Osteoblast (primary cell): ENCODE measurements around the gene ALDH1A1. TPM values are rescaled to one million over a fixed set of nuclear protein-coding genes. Genes with fewer than 3 reads are reported as not detected.

Experiments
- DNase-seq: peaks from one replicate; pipeline ENCODE4 v3.0.0; 2011; ENCODE audit warnings: low spot score, mixed read lengths; ENCODE audit not compliant: insufficient read length; ENCODE audit errors: missing footprints
- H2AFZ ChIP-seq: 2 replicates; pipeline ENCODE4 v1.6.0; 2011; ENCODE audit warnings: mild to moderate bottlenecking, low read length
- H3K27ac ChIP-seq: 2 replicates; pipeline ENCODE4 v1.5.1; 2011; ENCODE audit warnings: mild to moderate bottlenecking, low read depth, low read length, moderate library complexity
- H3K27me3 ChIP-seq: 2 replicates; pipeline ENCODE4 v1.6.0; 2012; ENCODE audit warnings: mild to moderate bottlenecking, control low read depth, inconsistent platforms, low read length, moderate library complexity; ENCODE audit not compliant: insufficient read depth
- H3K36me3 ChIP-seq: 2 replicates; pipeline ENCODE4 v1.5.1; 2011; ENCODE audit warnings: mild to moderate bottlenecking, low read length, control low read depth, moderate library complexity; ENCODE audit not compliant: insufficient read depth
- H3K4me1 ChIP-seq: 2 replicates; pipeline ENCODE4 v1.5.1; 2011; ENCODE audit warnings: mild to moderate bottlenecking, low read length, control low read depth, moderate library complexity; ENCODE audit not compliant: insufficient read depth
- H3K4me2 ChIP-seq: 2 replicates; pipeline ENCODE4 v1.6.0; 2011; ENCODE audit warnings: mild to moderate bottlenecking, low read length; ENCODE audit not compliant: insufficient read depth
- H3K4me3 ChIP-seq: fragments of 200-600 bp; sonication (generic); 3 replicates; pipeline ENCODE4 v1.5.1; 2012; ENCODE audit warnings: mild to moderate bottlenecking, low read length, inconsistent platforms; ENCODE audit not compliant: insufficient read depth
- H3K79me2 ChIP-seq: 2 replicates; pipeline ENCODE4 v1.6.0; 2012; ENCODE audit warnings: mild to moderate bottlenecking, low read length, control low read depth, inconsistent platforms; ENCODE audit not compliant: insufficient read depth
- H3K9me3 ChIP-seq: 2 replicates; pipeline ENCODE4 v1.5.1; 2011; ENCODE audit warnings: low read depth, low read length, control low read depth
- H4K20me1 ChIP-seq: 2 replicates; pipeline ENCODE4 v1.6.0; 2012; ENCODE audit warnings: mild to moderate bottlenecking, low read length, control low read depth; ENCODE audit not compliant: insufficient read depth
- CTCF ChIP-seq: IDR thresholded peaks from 2 replicates; pipeline ENCODE4 v1.5.1; 2011; ENCODE audit warnings: mild to moderate bottlenecking, low read depth, low read length, moderate library complexity; ENCODE audit errors: extremely low read depth
- total RNA-seq: library from RNA; depleted of rRNA; stranded (reverse); fragments of >200 nt; gene quantifications from 2 replicates; pipeline ENCODE4 v1.2.3, GENCODE V29; 2012

The ALDH1A1 gene
- total RNA-seq, 1 donor = 0.36 TPM

- DNase-seq = no peak
- TF ChIP-seq CTCF = no peak
- H3K79me2 ChIP-seq = no peaks in the 10 kb centered on the region
These were observed 30.8 kb downstream of the ALDH1A1 start for GRCh38 chr9:72921888-72922654.

GRCh38 chr9:72919246-72919945, 33.5 kb downstream of the ALDH1A1 start:
- no peaks in the 10 kb centered on the region for H3K27me3 ChIP-seq
- no peak overlapping the region for H3K27ac ChIP-seq
- H3K79me2 ChIP-seq = no peaks in the 10 kb centered on the region
- no peak for TF ChIP-seq CTCF
- no peaks in the 10 kb centered on the region for H3K4me1 ChIP-seq
- no peak overlapping the region for H2AFZ ChIP-seq
- H3K9me3 ChIP-seq = no peaks in the 10 kb centered on the region
- no peak overlapping the region for H3K4me3 ChIP-seq
- H3K36me3 ChIP-seq = no peaks in the 10 kb centered on the region
- no peak overlapping the region for H3K4me2 ChIP-seq
- no peaks in the 10 kb centered on the region for H4K20me1 ChIP-seq
- no peak for DNase-seq

More at GRCh38 chr9:72921888-72922654, 30.8 kb downstream of the ALDH1A1 start:
- no peak overlapping the region for H3K4me2 ChIP-seq
- H3K36me3 ChIP-seq = no peaks in the 10 kb centered on the region
- H3K9me3 ChIP-seq = no peaks in the 10 kb centered on the region
- H4K20me1 ChIP-seq = no peaks in the 10 kb centered on the region
- no peak overlapping the region for H3K4me3 ChIP-seq
- H2AFZ ChIP-seq = no peak overlapping the region
- H3K27ac ChIP-seq = no peak overlapping the region
- H3K27me3 ChIP-seq = no peaks in the 10 kb centered on the region
- H3K4me1 ChIP-seq = no peaks in the 10 kb centered on the region

- Histone ChIP-seq H3K9me3 (no peaks in the 10 kb centered on the region), H3K79me2 (no peaks in the 10 kb centered on the region), H3K4me3 (no peak overlapping the region), H3K4me1 (no peaks in the 10 kb centered on the region), H4K20me1 (no peaks in the 10 kb centered on the region), H3K36me3 (no peaks in the 10 kb centered on the region), H3K4me2 (no peak overlapping the region), H2AFZ (no peak overlapping the region), H3K27ac (no peak overlapping the region), H3K27me3 (no peaks in the 10 kb centered on the region)
- TF ChIP-seq CTCF = no peak
- DNase-seq = no peak
These were observed 34.9 kb downstream of the ALDH1A1 start for GRCh38 chr9:72917892-72918509.

- no peaks in the 10 kb centered on the region for H3K27me3 ChIP-seq
- H3K27ac ChIP-seq = no peak overlapping the region
- no peak overlapping the region for H3K4me3 ChIP-seq
- H3K9me3 ChIP-seq = no peaks in the 10 kb centered on the region
- H4K20me1 ChIP-seq = no peaks in the 10 kb centered on the region
- H3K4me2 ChIP-seq = no peak overlapping the region
- no peak for DNase-seq
- no peak for TF ChIP-seq CTCF
- H2AFZ ChIP-seq = no peak overlapping the region
- no peaks in the 10 kb centered on the region for H3K79me2 ChIP-seq
- H3K36me3 ChIP-seq = no peaks in the 10 kb centered on the region
- no peaks in the 10 kb centered on the region for H3K4me1 ChIP-seq
These were observed 37.2 kb downstream of the ALDH1A1 start for GRCh38 chr9:72915659-72916058.
